Neural cell (in vitro differentiated cells): ENCODE measurements around the gene NIPA2.

Experiments
- EP300 ChIP-seq: fragments of 450-650 bp; conservative IDR thresholded peaks from 2 replicates; pipeline ENCODE4 v1.6.1; 2014; ENCODE audit warnings: antibody characterized with exemption, mild to moderate bottlenecking, moderate library complexity; ENCODE audit not compliant: poor library complexity, severe bottlenecking
- EZH2 ChIP-seq: fragments of 200-600, 300-800 bp; shearing (Covaris generic), sonication (generic); IDR thresholded peaks from 2 replicates; pipeline ENCODE4 v1.6.1; 2014; ENCODE audit warnings: antibody characterized with exemption, low read length, borderline replicate concordance, mild to moderate bottlenecking; ENCODE audit not compliant: insufficient read depth, poor library complexity, severe bottlenecking
- POLR2AphosphoS5 ChIP-seq: IDR thresholded peaks from 2 replicates; pipeline ENCODE4 v1.6.1; 2012
- RAD21 ChIP-seq: fragments of 450-650 bp; conservative IDR thresholded peaks from 2 replicates; pipeline ENCODE4 v1.6.1; 2014; ENCODE audit warnings: antibody characterized with exemption, mild to moderate bottlenecking, moderate library complexity
- SMC3 ChIP-seq: fragments of 450-650 bp; conservative IDR thresholded peaks from 2 replicates; pipeline ENCODE4 v1.6.1; 2014; ENCODE audit warnings: antibody characterized with exemption, mild to moderate bottlenecking, moderate library complexity; ENCODE audit not compliant: poor library complexity
- TAF1 ChIP-seq: IDR thresholded peaks from 2 replicates; pipeline ENCODE4 v1.6.1; 2012; ENCODE audit warnings: low read depth
- TF ChIP-seq, protein P1 (sequence below): fragments of 450-650 bp; IDR thresholded peaks from 2 replicates; pipeline ENCODE4 v1.5.1; 2014; ENCODE audit warnings: antibody characterized with exemption, mild to moderate bottlenecking, moderate library complexity; ENCODE audit not compliant: poor library complexity, severe bottlenecking
- TF ChIP-seq, protein P2 (sequence below): IDR thresholded peaks from 2 replicates; pipeline ENCODE4 v1.6.1; 2012; ENCODE audit warnings: borderline replicate concordance

DNA sequence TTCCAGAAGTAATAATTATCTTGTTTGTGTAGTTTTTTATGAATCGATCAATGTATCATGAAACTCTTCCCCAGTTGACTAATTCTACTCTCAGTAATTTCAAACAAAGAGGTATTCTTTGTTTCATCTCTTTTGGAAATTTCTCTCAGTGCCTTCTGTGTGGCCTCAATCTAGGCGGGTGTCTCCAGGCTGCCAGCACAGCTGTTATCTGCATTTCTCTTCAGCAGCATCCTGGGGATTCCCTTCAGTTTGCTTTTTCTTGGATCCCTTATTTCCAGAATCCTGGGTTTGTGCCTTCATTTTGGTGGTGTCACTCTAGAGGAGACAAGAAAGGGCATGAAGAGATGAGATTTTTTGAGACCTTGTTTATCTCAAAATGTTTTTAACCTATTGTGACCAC lies 22.7 kb downstream of the NIPA2 start:
- TF ChIP-seq, protein P1, sequence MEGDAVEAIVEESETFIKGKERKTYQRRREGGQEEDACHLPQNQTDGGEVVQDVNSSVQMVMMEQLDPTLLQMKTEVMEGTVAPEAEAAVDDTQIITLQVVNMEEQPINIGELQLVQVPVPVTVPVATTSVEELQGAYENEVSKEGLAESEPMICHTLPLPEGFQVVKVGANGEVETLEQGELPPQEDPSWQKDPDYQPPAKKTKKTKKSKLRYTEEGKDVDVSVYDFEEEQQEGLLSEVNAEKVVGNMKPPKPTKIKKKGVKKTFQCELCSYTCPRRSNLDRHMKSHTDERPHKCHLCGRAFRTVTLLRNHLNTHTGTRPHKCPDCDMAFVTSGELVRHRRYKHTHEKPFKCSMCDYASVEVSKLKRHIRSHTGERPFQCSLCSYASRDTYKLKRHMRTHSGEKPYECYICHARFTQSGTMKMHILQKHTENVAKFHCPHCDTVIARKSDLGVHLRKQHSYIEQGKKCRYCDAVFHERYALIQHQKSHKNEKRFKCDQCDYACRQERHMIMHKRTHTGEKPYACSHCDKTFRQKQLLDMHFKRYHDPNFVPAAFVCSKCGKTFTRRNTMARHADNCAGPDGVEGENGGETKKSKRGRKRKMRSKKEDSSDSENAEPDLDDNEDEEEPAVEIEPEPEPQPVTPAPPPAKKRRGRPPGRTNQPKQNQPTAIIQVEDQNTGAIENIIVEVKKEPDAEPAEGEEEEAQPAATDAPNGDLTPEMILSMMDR = no peak
- TF ChIP-seq, protein P2, sequence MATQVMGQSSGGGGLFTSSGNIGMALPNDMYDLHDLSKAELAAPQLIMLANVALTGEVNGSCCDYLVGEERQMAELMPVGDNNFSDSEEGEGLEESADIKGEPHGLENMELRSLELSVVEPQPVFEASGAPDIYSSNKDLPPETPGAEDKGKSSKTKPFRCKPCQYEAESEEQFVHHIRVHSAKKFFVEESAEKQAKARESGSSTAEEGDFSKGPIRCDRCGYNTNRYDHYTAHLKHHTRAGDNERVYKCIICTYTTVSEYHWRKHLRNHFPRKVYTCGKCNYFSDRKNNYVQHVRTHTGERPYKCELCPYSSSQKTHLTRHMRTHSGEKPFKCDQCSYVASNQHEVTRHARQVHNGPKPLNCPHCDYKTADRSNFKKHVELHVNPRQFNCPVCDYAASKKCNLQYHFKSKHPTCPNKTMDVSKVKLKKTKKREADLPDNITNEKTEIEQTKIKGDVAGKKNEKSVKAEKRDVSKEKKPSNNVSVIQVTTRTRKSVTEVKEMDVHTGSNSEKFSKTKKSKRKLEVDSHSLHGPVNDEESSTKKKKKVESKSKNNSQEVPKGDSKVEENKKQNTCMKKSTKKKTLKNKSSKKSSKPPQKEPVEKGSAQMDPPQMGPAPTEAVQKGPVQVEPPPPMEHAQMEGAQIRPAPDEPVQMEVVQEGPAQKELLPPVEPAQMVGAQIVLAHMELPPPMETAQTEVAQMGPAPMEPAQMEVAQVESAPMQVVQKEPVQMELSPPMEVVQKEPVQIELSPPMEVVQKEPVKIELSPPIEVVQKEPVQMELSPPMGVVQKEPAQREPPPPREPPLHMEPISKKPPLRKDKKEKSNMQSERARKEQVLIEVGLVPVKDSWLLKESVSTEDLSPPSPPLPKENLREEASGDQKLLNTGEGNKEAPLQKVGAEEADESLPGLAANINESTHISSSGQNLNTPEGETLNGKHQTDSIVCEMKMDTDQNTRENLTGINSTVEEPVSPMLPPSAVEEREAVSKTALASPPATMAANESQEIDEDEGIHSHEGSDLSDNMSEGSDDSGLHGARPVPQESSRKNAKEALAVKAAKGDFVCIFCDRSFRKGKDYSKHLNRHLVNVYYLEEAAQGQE = no peak
- TF ChIP-seq EP300 (no peak), POLR2AphosphoS5 (no peak), EZH2 (no peak), TAF1 (no peak), SMC3 (no peak), RAD21 (no peak)
